HUES6 (cell line): ENCODE results near the gene TMED5.
"Not testable (repeated sequence)": the region's sequence is repeated elsewhere in the genome, so short reads cannot be mapped to it uniquely, and the experiment has no call there.

Experiments
- H3K27ac ChIP-seq: 2 replicates; pipeline ENCODE4 v1.7.0; 2013; ENCODE audit warnings: low read depth, mild to moderate bottlenecking, low read length, inconsistent platforms
- H3K27me3 ChIP-seq: 2 replicates; pipeline ENCODE4 v1.6.1; 2013; ENCODE audit warnings: low read length; ENCODE audit not compliant: control insufficient read depth, insufficient read depth
- H3K36me3 ChIP-seq: 2 replicates; pipeline ENCODE4 v1.6.1; 2013; ENCODE audit warnings: low read length; ENCODE audit not compliant: control insufficient read depth, insufficient read depth
- H3K4me1 ChIP-seq: 2 replicates; pipeline ENCODE4 v1.6.1; 2013; ENCODE audit warnings: low read length; ENCODE audit not compliant: control insufficient read depth, insufficient read depth
- H3K4me3 ChIP-seq: 2 replicates; pipeline ENCODE4 v1.5.1; 2013; ENCODE audit warnings: low read depth, low read length
- H3K9ac ChIP-seq: one replicate; pipeline ENCODE4 v1.6.1; 2013; ENCODE audit warnings: mild to moderate bottlenecking, low read length
- H3K9me3 ChIP-seq: 2 replicates; pipeline ENCODE4 v1.6.1; 2013; ENCODE audit warnings: low read depth, low read length; ENCODE audit not compliant: control insufficient read depth, insufficient read depth

Gene TMED5

DNA sequence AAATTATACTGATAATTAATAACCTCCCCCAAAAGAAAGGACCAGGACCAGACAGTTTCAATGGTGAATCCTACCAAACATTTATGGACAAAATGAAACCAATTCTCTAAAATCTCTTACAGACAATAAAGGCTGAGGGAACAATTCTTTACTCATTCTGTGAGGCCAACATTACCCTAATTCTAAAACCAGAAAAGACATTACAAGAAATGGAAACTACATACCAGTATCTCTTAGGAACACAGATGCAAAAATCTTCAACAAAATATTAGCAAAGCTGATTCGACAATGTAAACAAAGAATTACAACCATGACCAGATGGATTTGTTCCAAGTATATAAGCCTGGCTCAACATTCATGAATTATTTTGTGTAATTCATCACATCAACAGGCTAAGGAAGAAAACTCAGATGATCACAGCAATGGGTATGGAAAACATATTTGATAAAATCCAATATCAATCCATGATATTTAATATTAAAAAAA lies 8.6 kb downstream of the TMED5 start:
- Histone ChIP-seq H3K9ac (no peak overlapping the region), H3K36me3 (no peaks in the 10 kb centered on the region; the same call in none of the 2 replicates), H3K27me3 (no peaks in the 10 kb centered on the region), H3K4me3 (no peak overlapping the region), H3K9me3 (peaks cover 2% of the 10 kb centered on the region), H3K4me1 (no peaks in the 10 kb centered on the region), H3K27ac (no peak overlapping the region)

GRCh38 chr1:93170141-93170678 lies 10.0 kb downstream of the TMED5 start:
- not testable (repeated sequence) for H3K9ac ChIP-seq, H3K4me3 ChIP-seq, H3K27ac ChIP-seq, H3K4me1 ChIP-seq, H3K27me3 ChIP-seq, H3K36me3 ChIP-seq, H3K9me3 ChIP-seq

- no peaks in the 10 kb centered on the region for H3K27me3 ChIP-seq
- no peak overlapping the region for H3K9ac ChIP-seq
- no peak overlapping the region for H3K4me3 ChIP-seq
These were observed 13.2 kb downstream of the TMED5 start for GRCh38 chr1:93167006-93167405.

DNA sequence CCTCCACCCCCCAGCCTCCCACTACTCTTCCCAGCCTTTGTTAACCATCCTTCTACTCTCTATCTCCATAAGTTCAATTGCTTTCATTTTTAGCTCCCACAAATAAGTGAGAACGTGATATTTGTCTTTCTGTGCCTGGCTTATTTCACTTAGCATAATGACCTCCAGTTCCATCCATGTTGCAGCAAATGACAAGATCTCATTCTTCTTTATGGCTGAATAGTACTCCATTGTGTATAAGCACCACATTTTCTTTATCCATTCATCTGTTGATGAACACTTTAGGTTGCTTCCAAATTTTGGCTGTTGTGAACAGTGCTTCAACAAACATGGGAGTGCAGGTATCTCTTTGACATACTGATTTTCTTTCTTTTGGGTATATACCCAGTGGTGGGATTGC lies 14.3 kb downstream of the TMED5 start:
- H3K36me3 ChIP-seq, H3K4me3 ChIP-seq, H3K9me3 ChIP-seq, H3K27ac ChIP-seq, H3K27me3 ChIP-seq, H3K9ac ChIP-seq, H3K4me1 ChIP-seq: not testable (repeated sequence)

More at GRCh38 chr1:93167006-93167405, 13.2 kb downstream of the TMED5 start:
- peaks cover 2% of the 10 kb centered on the region for H3K9me3 ChIP-seq
- H3K27ac ChIP-seq, result no peak overlapping the region
- no peaks in the 10 kb centered on the region; the same call in 1 of the 2 replicates for H3K36me3 ChIP-seq
- no peaks in the 10 kb centered on the region for H3K4me1 ChIP-seq

DNA sequence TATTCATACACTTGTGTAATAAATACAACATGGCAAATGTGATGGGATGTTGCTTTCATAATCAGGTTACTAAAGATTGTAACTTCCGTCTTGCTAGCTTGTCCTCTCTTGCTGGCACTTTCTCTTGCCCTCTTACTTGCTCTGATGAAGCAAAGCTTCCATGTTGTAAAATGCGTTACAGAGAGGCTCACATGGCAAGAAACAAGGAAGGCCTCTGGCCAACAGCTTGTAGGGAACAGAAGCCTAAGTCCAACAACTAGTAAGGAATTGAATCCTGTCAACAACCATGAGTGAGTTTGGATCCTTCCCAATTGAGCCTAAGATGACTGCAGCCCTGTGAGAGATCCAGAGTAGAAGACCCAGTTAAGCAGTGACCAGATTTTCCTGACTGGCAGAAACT lies 15.4 kb downstream of the TMED5 start:
- no peaks in the 10 kb centered on the region for H3K4me1 ChIP-seq
- H3K27ac ChIP-seq, result no peak overlapping the region
- no peaks in the 10 kb centered on the region; the same call in 1 of the 2 replicates for H3K36me3 ChIP-seq
- H3K4me3 ChIP-seq, result no peak overlapping the region
- no peaks in the 10 kb centered on the region for H3K27me3 ChIP-seq
- H3K9me3 ChIP-seq, result peaks cover 2% of the 10 kb centered on the region; the same call in 1 of the 2 replicates
- H3K9ac ChIP-seq, result no peak overlapping the region

DNA sequence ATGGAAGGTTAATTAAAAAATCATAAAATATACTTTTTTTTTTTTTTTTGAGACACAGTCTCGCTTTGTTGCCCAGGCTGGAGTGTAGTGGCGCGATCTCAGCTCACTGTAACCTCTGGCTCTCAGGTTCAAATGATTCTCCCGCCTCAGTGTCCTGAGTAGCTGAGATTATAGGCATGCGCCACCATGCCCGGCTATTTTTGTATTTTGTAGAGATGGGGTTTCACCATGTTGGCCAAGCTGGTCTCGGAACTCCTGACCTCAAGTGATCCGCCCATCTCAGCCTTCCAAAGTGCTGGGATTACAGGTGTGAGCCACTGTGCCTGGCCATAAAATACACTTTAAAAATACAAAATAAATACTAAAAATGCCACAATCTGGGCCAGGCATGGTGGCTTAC lies 16.9 kb downstream of the TMED5 start:
- not testable (repeated sequence) for H3K9me3 ChIP-seq, H3K36me3 ChIP-seq, H3K27me3 ChIP-seq, H3K4me1 ChIP-seq, H3K27ac ChIP-seq, H3K4me3 ChIP-seq, H3K9ac ChIP-seq

DNA sequence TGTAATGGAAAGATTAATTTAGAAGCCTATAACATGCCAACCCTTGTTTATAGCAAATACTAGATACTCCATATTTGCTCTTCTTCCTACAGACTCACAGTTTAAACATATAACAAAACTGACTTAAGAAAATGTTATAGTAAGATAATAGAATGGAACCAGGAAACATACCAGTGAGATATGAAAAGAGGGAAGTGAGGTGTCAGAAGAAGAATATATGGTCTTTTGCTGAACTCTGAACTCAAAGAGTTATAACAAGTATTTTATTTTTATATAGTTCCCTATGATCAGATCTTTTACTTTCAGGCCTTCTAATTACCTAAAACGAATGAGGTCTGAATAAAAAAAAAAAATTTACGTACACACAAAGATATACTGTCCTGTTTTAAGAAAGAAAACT lies 20.9 kb downstream of the TMED5 start:
- no peaks in the 10 kb centered on the region for H3K27me3 ChIP-seq
- no peaks in the 10 kb centered on the region for H3K9me3 ChIP-seq
- H3K27ac ChIP-seq, result no peak overlapping the region
- no peaks in the 10 kb centered on the region; the same call in 1 of the 2 replicates for H3K4me1 ChIP-seq
- H3K4me3 ChIP-seq, result no peak overlapping the region
- H3K9ac ChIP-seq, result no peak overlapping the region
- peaks cover 31% of the 10 kb centered on the region for H3K36me3 ChIP-seq

DNA sequence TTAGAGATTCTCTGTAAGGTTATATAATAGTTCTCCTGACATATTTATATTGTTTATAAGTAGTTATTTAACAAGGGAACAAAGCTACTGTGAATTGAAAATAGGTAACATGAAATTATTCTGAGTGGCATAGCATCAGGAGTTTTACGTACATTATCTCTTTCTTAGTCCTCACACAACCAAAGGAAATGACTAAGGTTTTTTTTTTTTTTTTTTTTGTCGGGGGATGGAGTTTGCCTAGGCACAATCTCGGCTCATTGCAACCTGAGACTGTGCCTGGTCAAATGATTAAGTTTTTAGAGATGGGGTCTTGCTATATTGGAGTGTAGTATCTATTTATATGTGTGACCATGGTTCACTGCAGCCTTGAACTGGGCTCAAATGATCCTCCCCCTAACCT lies 24.9 kb downstream of the TMED5 start:
- H3K9me3 ChIP-seq, result no peaks in the 10 kb centered on the region
- no peak overlapping the region for H3K27ac ChIP-seq
- H3K9ac ChIP-seq, result no peak overlapping the region
- H3K4me1 ChIP-seq, result no peaks in the 10 kb centered on the region; the same call in 1 of the 2 replicates
- H3K36me3 ChIP-seq, result peaks cover 52% of the 10 kb centered on the region
- no peak overlapping the region for H3K4me3 ChIP-seq
- no peaks in the 10 kb centered on the region for H3K27me3 ChIP-seq

DNA sequence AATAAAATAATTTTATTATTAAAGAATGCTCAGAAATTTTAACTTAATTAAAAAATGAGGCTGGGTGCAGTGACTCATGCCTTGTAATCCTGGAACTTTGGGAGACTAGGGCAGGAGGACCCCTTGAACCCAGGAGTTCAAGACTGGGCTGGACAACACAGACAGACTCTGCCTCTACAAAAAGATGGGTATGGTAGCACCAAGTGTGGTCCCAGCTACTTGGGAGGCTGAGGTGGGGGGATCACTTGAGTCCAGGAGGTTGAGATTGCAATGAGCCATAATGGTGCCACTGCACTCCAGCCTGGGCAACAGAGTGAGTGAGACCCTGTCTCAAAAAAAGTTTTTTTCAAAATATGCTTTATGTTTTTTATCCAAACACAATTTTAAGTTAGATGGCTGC lies 25.3 kb downstream of the TMED5 start:
- H3K27ac ChIP-seq, result no peak overlapping the region
- H3K27me3 ChIP-seq, result no peaks in the 10 kb centered on the region
- H3K36me3 ChIP-seq, result peaks cover 52% of the 10 kb centered on the region
- H3K4me3 ChIP-seq, result no peak overlapping the region
- no peaks in the 10 kb centered on the region; the same call in 1 of the 2 replicates for H3K4me1 ChIP-seq
- H3K9ac ChIP-seq, result no peak overlapping the region
- H3K9me3 ChIP-seq, result no peaks in the 10 kb centered on the region

- H3K27me3 ChIP-seq, result no peaks in the 10 kb centered on the region
- H3K4me3 ChIP-seq, result no peak overlapping the region
- H3K9ac ChIP-seq, result no peak overlapping the region
- no peaks in the 10 kb centered on the region for H3K9me3 ChIP-seq
- H3K36me3 ChIP-seq, result peaks cover 50% of the 10 kb centered on the region
- no peaks in the 10 kb centered on the region; the same call in 1 of the 2 replicates for H3K4me1 ChIP-seq
- H3K27ac ChIP-seq, result no peak overlapping the region
These were observed 27.4 kb downstream of the TMED5 start for GRCh38 chr1:93152835-93153234.

GRCh38 chr1:93151474-93151873 lies 28.7 kb downstream of the TMED5 start:
- no peaks in the 10 kb centered on the region; the same call in 1 of the 2 replicates for H3K4me1 ChIP-seq
- no peak overlapping the region for H3K4me3 ChIP-seq
- no peak overlapping the region for H3K27ac ChIP-seq
- no peak overlapping the region for H3K9ac ChIP-seq
- H3K27me3 ChIP-seq, result no peaks in the 10 kb centered on the region
- no peaks in the 10 kb centered on the region for H3K9me3 ChIP-seq
- H3K36me3 ChIP-seq, result peaks cover 51% of the 10 kb centered on the region
